NCI-H1048 (cell line): ENCODE results near the gene CLDND1.
"Not testable (repeated sequence)": the region's sequence is repeated elsewhere in the genome, so short reads cannot be mapped to it uniquely, and the experiment has no call there.

Experiments used
- DNase-seq: peaks from one replicate; lab custom pipeline; 2025; lab: John Stamatoyannopoulos, UW

Gene CLDND1

DNA sequence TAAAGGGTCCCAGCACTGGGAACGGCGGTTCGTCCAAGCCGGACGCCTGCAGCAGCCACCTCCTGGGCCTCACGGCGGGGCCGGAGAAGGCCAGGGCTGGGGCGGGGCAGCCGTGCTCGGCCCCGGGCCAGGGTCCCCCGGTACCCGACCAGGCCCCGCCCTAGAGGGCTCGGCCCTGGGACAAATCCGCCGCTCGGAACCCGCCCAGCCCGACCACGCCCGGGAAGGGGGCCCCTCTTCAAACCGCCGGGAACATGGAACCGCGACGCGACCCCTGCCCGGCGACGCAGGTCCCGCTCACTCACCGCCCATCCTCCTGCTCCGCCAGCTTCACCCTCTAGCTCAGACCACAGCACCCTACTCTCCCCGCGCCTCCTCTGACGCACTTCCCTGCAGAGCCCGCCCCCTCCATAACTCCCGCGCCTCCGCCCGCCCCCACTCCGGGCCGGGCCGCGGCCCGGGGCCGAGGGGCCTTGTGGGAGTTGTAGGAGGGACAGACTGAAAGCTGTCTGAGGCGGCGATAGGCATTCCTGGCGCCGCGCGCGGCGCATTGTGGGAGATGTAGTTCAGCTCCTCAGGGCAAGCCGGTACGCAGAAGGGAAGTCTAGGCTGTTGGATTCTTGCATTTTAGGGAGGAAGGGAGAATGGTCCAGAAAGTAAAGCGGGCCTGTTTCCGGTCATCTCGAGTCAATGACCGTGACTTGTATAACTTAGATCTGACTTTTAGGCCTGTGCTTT, at the start of gene CLDND1:
Gene CLDND1, minus strand, starts transcription at position 359 of the 738 bp plus-strand sequence. CDS start 1,478 bp downstream, outside the sequence.
- DNase-seq: peak; percentile 92

DNA sequence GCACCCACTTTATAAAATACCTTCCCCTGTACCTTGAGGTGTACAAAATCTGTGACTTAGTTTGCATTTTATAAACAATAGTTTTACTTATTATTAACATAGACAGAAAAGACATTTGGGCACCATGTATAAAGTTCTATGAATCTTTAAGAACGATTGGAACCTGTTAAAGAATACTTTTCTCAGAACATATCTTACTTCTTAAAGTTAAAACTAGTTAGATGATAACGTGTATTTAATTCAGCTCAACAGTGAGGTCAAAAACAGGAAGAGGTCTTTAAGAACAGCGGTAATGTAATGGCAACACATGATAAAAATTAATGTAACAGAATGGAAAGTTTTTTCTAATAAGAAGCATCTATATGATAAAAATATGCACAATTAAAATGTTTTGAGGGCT, 45.7 kb upstream of the CLDND1 start:
- no peak for DNase-seq

DNA sequence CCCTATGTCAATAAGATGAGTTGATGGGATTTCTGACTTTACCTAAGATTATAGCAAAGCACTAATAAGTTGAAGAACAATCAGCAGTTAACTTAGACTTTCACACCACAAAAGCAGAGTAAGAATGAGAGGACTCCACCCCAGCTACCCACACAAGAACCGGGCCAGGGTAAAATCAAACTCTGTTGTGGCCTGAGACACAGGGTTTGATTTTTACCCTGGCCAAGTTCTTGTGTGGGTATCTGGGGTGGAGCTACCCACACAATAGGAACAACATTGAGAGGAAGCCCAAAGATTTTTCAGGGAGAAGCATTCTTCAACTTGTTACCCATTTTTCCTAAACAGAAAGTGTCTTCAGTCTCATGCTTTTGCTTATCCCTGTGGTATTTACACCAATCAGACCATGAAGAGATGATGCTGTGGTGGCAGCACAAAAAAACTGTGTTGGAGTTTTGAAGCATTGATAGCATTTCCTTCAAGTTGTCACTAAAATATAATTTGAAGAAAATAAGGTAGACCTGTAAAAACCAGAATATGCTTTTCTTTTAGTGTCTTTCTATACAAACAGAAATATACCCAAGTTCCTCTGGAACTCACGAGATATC, 45.1 kb upstream of the CLDND1 start:
- DNase-seq: no peak

DNA sequence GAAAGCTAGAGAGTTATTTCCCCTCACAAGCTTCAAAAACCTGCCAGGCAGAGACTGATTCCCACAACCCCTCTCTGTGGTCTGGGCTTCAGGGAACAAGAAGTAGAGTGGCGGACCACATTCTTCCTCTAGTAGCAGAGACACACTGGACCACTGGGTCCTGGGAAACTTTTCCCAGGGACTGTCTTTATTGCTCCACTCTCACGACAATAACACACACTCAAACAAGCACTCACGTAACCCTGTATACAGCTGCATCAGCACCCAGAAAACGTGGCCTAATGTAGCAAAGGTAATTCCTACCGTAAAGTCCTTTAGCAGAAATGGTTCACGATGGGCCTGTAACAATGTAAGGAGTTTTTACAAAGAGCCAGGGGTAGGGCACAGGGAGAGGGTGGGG, 43.1 kb upstream of the CLDND1 start:
- DNase-seq: no peak

DNA sequence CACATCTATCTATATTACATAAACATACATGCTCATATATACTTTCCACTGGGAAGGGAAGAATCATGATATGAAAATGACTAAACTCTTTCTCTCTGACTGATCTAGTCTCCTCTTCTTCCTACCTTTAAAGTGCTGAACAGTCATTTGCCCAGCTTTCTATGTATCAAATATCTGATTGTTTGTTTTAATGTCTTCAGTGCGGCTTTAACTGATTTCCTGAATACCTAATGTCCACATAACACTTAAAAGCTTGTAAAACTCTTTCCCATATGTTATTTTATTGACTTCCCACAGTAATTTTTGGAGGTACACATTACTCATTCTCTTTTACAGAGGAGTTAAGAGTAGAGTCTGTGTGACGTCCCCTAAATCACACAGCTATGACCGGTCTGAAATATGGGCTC, 42.5 kb upstream of the CLDND1 start:
- no peak for DNase-seq

DNA sequence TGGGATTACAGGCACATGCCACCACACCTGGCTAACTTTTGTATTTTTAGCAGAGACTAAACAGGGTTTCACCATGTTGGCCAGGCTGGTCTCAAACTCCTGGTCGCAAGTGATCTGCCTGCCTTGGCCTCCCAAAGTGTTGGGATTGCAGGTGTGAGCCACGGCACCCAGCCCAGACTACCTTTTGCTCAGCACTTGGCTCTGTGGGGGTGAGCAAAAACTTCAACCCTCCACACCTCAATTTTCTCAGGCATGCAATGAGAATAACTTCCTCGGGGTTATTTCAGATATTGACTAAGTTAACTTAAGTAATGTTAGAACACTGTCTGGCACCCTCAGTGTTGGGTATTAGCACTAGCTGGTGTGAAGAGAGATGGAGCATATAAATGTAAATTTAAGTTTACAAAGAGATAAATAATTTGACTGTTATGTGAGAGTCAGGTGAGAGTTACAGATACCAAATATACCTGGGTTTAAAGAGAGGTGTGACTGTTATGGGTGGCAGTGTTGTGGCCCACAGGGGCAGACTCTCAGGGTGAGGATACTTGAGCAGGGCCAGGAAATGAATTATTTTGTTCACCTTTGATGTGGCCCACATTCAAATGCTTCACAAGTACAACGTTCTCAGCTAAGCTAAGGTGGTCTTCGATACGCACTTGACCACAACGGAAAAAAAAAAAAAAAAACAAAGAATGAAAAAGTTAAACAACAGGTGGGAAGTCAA, 41.7 kb upstream of the CLDND1 start:
- DNase-seq: no peak

DNA sequence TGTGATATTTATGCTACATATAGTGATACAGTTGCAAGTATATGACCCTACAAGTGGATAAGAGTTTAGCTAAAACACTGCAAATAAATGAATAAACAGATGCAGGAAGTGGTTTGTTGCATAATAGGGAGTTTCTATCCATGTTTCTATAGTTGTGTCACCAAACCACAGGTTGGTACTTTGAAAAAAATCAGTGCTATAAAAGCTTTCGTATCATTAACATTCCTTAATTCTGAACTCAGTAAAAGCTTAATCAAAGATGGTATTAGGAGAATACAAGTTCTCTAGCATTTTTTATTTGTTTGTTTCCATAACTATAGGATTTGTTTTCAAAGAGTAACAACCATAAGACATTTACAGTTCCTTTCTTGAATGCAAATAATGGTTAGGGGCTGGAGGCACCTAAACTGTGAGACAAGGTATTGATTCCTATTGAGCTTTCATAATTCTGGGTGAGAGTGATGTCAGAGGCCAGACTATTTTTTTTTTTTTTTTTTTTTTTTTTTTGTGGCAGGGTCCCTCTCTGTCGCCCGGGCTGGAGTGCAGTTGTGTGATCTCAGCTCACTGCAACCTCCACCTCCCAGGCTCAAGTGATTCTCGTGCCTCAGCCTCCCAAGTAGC, 41.1 kb upstream of the CLDND1 start:
- DNase-seq: no peak

DNA sequence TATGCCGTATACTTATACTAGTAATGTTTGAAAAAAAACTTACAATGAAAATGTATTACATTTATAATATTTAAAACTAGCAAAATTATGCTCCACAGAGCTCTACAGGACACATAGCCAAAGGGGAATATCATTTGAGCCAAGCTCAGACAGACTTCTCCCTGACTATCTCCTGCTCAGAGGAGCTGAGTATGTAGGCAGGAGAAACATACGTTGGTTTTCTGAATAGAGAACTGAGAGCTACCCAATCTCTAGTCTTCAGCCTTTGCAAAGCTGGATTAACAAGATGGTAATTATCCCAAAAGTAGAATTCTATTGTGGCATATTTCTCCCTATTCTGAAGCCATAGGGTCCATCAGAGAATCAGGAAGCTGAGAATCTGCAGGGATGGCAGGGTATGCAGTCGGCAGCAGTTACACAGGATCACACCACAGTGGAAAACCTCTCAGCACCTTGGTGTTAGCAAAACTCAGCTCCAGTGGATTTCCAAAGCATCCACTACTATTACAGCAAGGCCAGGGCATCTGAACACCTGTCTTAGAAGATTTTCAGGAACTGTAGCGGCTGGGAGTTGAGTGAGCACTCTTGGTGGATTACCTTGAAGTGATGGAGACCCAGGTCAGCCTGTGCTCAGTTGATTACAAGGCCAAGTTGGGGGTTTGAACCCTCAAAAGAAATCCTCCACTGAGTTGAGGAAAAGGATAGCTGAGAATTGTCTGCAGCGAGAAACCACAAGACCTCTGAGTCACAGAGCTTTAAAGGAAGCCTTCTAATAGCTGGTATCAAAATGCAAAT, 39.2 kb upstream of the CLDND1 start:
- no peak for DNase-seq

DNA sequence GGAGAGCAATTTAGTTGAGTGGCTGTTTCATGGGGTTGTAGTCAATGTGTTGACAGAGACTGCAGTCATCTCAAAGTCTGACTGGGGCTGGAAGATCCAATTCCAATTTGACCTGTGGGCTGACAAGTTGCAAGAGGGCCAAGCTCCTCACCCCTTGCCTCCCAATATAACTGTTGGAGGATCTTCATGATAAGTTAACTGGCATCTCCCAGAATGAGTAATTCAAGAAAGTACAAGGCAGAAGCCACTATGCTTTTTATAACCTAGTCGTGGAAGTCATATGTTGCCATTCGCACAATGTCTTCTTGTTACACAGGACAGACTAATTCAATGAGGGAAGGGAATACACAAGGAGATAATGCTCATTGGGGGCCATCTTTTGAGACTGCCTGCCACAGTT, 38.2 kb upstream of the CLDND1 start:
- no peak for DNase-seq

DNA sequence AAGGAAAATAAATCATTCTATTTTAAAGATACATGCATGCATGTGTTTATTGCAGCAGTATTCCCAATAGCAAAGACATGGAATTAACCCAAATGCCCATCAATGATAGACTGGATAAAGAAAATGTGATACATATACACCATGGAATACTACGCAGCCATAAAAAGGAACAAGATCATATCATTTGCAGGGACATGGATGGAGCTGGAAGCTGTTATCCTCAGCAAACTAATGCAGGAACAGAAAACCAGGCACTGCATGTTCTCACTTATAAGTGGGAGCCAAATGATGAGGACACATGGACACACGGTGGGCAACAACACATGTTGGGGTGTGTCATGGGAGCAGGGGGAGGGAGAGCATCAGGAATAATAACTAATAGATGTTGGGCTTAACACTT, 37.1 kb upstream of the CLDND1 start:
- DNase-seq: not testable (repeated sequence)

DNA sequence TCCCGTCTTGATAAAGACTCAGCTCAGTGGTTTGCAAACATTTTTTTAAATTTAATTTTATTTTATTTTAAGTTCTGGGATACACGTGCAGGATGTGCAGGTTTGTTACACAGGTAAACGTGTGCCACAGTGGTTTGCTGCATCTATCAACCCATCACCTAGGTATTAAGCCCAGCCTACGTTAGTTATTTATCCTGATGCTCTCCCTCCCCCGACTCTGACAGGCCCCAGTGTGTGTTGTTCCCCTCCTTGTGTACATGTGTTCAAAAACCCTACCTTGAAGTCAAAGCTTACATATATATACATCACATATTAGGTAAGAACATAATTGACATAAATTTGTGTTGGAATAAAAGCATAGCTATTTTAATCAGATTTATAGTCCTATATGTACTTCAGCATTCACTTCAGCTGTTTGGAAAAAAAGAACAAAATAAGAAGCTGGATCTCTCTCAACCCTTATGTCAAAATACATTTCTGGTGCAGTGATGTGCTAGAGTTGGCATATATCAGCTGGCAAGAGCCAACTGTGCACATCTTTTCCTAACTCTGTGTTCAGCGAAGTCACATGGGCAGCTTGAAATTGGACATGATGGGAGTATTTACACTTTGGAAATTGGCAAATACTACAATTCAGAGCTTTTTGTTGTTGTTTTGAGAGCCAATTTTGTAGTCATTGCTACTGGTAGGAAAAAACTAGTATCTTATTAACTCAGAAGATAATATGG, 35.6 kb upstream of the CLDND1 start:
- no peak for DNase-seq

DNA sequence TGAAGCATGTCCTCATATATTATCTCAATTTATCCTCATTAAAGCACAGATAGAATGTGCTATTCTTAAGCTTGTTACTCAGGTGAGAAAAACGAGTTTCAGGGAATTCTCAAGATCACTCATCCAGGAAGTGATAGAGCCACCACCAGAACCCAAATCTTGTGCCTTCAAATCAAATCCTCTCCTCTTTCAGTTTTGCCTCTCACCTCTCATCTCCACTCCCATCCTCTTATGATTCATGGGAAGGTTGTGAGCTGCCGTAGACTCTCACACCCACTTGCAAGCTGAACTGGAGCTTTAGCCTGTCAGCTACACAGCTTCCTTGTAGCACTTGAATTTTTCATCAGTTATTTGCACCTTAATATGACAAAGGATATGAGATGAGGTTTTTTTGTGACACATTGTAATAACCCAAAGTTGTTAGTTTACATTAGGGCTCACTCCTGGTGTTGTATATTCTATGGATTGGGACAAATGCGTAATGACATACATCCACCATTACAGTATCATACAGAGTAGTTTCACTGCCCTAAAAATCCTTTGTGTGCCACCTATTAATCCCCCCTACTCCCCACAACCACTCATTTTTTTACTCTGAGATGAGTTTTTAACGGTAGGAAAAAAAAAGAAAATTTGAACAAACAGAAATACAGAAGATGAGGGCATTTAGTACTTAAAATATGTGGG, 34.8 kb upstream of the CLDND1 start:
- DNase-seq: no peak

DNA sequence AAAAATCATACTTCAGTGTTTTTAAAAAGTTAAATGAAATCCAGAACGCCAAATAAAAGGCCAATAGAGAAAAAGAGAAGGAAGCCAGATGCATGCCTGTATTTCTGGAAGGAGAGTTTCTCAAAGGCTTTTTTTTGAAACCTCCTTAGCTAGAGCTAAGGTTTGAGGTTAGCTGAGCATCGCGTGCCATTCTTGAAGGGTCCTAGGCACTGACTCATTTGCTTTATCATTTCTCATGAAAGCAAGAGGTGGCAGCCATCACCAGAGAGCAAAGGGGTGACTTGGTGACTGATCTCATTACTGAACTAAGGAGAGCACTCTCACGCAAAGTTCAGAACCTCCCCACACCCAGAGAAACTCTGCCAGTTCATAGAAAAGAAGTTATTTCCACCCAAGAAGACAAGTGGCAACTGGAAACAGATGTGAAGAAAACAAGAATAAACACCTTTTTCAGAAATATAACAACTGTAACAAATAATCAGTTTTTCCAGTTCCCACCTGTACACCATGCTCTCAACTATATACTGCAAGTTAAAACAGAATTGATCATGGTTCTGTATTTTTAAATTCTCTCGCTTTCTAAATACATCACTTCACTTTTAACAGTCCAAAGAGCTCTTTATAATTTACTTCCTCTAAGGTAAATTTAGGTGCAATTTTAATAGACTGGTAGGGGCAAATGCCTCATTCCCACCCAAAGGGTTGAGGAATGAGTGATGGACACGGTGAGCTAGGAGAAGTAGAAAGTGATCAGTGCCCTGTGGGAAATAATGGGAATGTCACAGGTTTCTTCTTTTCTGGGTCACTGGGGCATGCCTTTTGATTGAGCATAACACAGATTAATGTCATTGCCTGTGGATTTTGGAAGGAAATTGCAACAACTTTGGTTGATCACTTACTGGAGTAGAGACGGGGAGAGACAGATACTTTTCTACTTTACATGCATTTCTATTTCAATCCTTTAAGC, 33.7 kb upstream of the CLDND1 start:
- no peak for DNase-seq

DNA sequence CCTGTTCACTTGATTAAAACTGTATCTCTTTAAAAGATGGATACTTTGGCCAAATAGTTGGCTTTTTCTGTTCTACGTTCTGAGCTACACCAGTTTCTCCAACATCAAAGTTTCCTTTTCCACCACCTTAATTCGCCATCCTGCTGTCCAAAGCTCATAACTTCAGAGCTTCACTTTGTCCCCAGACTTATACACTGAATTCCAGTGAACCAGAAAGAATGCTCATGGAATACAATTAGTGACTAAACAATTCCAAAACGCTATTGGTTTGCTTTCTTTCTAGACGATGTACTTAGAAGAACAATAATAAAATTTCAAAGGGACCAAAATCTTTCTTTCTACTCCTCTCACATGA, 32.3 kb upstream of the CLDND1 start:
- no peak for DNase-seq

DNA sequence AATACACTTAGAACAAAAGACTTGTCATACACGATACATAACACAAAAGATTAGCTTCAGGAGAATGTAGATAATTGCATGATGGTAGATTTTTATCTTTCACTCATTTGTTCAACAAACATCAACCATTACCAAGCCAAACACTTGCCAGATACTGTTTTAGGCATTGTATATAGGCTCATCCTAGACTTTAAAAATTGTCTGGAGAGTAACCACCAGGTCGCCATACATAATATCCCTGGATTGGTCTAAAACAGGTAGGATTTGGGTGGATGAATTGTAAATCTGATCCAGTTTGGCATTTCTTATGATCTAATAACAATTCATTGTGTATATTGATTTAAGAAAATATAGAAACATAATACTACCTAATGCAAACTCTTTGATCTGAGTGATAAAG, 31.9 kb upstream of the CLDND1 start:
- no peak for DNase-seq

DNA sequence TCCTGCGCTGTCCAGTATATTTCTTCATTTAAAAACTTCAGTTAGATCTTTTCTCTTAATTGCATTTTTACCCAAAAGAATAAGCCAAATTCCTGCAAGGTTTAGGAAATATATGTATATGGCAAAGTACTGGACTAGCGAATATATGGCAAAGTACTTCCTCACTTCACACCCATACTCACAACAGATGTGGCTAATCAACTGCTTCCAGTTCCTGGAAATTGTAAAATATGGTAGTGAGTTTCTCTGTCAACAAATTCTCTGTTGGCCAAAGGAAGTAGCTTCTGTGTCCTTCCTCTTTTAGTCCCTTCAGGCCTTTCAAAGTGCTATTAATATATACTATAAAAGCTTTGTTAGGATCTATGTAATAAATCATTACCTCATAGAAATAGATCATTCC, 31.1 kb upstream of the CLDND1 start:
- no peak for DNase-seq

DNA sequence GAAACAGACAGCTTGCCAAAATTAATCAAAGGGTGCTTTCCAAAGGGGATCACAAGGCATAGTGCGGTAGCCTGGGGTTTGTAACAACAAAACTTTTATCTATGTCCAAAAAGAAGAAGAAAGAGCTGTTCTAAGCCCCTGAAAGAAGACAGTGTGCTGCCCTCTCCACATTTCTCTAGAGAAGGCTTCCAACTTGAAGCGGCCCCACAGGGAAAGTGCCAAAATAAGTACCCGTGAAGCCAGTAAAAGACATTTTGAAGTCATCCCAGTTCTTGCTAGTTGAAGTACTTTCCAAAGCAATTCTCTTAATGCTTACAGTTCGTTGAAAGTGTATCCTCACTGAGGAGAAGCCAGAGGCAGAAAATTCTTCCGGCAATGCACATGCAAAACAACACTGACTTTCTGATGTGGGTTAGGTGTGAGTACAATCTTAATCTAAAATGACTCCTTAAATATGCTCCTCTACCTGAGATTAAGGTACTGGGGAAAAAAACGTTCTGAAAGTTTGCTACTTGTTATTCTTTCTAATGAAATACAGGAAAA, 30.4 kb upstream of the CLDND1 start:
- DNase-seq: no peak

DNA sequence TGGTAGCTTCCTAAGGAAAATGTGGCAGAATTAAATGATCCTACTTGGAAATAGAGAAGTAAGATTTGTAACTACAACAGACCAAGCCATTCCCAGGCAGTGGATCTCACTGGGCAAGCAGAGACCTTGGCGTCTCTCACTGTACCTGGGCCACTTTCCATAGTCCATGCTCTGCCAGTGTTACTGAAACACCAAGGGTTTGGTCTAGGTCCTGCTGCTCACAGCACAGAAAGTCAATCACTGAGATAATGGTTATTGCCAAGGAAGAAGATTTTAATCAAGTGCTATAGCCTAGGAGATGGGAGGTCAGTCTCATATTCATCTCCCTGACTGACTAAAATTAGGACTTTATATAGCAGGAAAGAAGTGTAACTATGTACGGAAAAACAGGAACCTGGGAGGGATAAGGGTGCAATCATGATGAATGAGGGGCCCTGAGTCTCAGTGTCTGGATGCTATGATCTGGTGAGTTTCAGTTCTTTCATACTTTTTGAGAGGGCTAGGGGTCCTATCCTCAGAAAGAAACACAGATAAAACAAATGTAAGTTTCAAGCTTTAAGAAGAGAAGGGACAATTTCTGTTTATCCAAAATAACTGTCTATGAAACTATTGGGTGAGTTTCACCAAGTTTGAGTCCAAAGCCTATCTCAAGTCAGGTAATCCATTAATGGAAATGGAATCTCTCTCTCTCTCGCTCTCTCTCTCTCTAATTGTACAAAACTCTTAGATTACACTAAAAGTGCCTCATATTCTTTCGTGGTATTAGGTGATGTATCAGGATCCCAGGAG, 29.7 kb upstream of the CLDND1 start:
- DNase-seq: no peak
